Activated T-helper 9 cell treated with anti-CD3 and anti-CD28 coated beads, Interleukin-2, amount 50 U/mL, for 16 hours (primary cell): ENCODE results near the gene HACD2.
"Not testable (repeated sequence)": the region's sequence is repeated elsewhere in the genome, so short reads cannot be mapped to it uniquely, and the experiment has no call there.

Experiments used
- DNase-seq: peaks from one replicate; pipeline ENCODE4 v3.0.0-alpha.2; 2020; ENCODE audit warnings: low read depth

HACD2 gene

GRCh38 chr3:123525433-123525832 is 59.4 kb downstream of the HACD2 start:
- no peak for DNase-seq

DNA sequence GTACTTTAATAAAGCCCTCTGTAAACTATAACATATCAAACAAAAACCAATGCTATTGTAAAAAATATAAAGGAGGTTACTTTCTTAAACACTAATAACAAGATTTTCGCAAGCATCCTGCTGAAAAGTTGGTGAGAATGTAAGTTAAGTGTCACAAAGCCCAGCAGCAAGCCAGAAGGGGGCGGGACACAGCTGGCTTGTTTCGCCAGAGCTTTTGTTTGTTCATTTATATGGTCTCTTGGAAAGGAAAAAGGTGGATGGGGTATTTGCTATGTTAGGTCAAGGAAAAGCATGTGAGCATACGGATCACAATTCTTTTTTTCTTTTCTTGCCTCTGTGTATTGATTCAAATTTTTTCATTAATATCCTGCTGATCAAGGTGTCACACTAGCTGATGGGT is 59.9 kb downstream of the HACD2 start:
- no peak for DNase-seq

- DNase-seq, result no peak
Measured at GRCh38 chr3:123523023-123523412, 61.8 kb downstream of the HACD2 start.

GRCh38 chr3:123522320-123523022 is 62.4 kb downstream of the HACD2 start:
- DNase-seq, result no peak

- no peak for DNase-seq
Measured at GRCh38 chr3:123521179-123521969, 63.5 kb downstream of the HACD2 start.

- DNase-seq, result no peak
Measured at GRCh38 chr3:123520656-123521055, 64.2 kb downstream of the HACD2 start.

DNA sequence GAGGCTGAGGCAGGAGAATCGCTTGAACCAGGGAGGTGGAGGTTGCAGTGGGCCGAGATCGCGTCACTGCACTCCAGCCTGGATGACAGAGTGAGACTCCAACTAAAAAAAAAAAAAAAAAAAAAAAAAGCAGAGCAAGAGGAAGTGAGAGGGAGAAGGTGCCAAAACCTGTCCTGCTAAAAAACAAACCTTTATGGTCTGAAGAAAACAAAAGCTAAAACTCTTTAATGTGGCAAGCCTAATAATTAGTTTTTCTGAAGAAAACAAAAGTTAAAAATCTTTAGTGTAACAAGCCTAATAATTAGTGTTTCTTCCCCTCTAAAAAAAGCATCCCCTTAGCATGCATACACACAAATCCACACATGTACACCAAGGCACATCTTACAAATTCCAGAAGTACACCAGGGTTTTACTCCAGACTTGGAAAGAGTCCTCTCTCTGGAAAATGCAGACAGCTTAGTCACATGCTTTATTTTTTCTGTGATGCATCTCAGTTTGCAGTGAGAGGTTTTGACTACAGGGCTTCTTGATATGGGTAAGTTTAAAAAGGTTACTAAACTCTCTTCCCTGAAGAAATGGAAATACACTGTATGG is 65.9 kb downstream of the HACD2 start:
- DNase-seq, result no peak

GRCh38 chr3:123511726-123512125 is 73.1 kb downstream of the HACD2 start:
- no peak for DNase-seq

GRCh38 chr3:123511084-123511483 is 73.8 kb downstream of the HACD2 start:
- no peak for DNase-seq

- no peak for DNase-seq
Measured at GRCh38 chr3:123508178-123508577, 76.7 kb downstream of the HACD2 start.

GRCh38 chr3:123505820-123506219 is 79.0 kb downstream of the HACD2 start:
- DNase-seq, result no peak

- no peak for DNase-seq
Measured at GRCh38 chr3:123503203-123503602, 81.7 kb downstream of the HACD2 start.

DNA sequence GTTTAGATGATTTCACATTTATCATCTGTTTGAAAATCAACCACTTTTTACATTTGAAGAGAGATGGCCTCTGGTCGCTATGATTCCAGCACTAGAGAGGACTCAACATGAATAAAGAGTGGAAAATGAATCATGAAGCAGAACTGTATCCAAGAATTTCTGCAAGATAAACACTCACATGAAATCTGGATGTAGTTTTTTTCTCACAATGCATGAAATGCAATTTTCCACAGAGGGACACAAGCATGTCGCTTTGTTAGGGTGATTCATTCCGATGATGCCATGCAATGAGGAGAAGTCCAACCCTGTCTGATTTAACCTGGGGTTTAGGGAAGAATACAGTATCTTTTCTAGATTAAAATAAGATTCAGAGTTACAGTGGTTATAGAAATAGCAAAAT is 85.5 kb downstream of the HACD2 start:
- no peak for DNase-seq

- no peak for DNase-seq
Measured at GRCh38 chr3:123498761-123499160, 86.1 kb downstream of the HACD2 start.

DNA sequence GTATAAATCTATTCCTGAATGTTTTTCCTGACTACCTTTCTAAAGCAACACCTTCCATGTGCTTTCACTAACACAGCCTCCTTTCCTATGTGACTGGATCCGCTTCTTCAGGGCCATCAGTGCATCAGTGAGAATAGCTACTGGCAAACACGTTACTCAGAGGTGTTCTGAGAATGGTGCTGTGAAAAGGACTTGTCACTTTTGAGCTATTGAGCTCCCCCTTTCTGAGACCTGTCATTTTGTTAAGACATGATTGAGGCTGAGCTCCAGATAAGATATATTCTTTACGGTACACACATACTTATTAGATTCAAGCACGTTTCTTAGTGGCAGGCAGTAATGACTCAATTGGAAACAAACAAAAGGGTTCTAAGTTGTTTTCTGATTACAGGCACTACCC is 90.9 kb downstream of the HACD2 start:
- DNase-seq, result no peak

DNA sequence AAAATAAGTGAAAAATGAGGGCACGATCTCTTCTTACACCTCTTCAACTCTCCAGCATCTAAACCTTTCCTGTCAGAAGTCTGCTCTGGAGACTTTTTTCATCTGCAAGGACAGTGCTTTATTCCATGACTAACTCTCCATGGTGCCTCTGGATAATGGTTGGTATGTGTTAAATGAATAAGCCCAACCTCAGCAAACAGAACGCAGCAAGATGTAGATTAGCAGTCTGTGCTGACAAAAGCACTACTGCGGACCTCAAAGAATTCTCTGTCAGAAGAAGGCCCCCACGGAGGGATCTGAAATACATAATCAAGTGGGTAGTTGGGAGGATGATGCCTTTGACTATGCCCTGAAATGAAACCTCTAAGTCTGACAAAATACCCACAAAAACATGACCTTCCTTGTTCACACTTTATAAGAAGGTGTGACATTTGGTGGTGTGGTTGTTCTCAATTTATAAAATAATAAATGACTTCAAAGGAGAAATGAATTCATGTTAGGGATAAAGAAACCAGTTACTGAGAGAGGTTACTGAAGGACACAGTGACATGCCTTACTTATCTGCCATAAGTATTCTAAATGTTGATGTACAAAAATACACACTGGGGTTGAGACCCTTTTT is 92.8 kb downstream of the HACD2 start:
- DNase-seq, result no peak

DNA sequence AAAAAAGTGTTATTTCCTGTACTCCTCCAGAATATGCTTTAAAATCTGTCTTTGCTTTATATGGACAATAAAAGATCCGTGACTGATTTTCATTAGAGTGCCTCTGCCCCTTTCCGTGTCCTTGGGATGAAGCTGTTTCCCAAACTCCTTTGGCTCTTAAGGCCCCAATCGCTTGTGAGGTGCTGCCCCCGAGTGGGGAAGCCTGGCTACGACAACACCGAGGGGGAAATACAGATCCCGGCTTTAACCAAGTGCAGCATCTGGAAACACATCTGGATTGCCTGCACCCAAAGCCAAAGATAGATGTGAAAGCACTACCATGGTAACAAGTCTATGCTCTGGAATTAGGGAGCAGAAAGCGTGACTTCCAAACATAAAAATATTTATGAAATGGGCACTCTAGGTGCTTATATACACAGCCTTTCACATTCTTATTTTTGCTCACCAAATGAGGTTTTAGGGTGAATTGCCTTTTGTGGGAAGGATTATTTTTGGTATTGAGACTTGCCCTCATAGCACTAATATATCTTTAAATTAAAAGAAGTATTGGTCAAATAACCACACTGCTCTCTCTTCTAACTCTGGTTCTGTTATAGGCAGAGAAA is 95.4 kb downstream of the HACD2 start:
- DNase-seq, result no peak

DNA sequence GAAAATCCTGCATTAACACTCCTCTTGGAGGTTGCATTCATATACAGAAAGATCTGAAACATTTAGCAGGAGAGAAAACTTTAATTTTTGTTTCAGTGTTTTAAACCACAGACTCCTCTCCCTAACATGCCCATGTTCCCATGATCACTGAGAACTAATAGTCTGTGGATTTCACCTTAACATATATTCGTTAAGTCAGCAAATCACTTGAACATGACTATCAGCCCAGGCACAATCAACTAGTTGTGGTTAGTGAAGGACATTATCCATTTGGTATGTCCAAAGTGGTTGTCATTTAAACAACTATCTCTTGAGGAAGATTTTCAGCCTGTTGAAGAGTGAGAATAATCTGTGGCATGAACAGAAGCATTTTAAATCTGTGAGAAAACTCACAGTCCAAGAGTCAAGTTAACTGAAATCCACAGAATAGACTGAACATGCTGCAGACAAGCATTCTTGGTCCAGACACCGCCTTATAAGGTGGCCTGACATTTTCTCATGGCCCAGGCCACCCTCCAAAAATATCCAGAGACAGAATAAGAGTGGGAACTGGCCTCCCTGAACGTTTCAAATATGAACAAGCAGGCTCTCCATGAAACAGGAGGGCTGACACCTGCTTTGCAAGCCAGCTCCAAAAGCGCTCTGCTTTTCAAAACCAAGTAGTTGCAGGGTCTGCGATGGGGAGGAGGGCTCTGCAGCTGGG is 96.1 kb downstream of the HACD2 start:
- no peak for DNase-seq

- DNase-seq, result not testable (repeated sequence)
Measured at GRCh38 chr3:123487063-123487462, 97.8 kb downstream of the HACD2 start.

DNA sequence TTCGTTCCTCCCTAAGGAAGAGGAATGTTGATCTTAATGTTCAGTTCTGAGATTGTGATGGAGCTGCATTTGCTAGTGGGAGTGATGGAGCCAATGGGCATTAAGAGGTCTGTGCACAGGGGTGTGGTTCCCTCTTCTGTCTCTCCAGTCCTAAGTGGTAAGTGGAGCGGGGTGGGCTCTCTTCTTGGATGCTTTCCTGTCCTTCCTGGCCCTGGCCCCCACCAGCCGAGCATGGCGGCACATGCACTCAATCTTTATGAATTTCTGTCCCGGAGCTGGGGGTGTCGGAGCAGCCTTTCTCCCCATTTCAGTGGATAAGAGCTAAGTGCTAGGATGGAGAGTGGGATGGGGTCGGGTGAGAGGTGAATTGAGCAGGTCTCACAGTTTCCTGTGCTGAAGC is 98.4 kb downstream of the HACD2 start:
- no peak for DNase-seq

DNA sequence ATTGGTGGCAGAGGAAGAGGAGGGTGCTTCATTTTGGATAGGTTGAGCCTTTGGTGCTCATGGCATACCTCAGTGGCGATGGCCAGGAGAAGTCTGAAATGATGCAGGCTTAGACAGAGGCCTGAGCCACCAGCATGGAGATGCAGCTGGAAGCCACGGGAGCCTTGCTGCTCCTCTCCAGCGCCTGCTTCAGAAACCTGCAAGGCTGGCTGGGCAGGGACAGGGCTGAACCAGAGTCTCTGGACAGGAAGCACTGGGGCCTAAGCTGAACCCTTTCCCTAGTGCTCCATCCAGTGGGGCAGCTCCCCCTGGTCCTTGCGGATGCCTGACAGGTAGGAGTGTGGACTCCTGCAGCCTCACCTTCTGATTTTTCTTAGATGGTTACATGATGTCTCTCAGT is 99.3 kb downstream of the HACD2 start:
- no peak for DNase-seq

GRCh38 chr3:123483146-123483545 is 101.7 kb downstream of the HACD2 start:
- DNase-seq, result no peak
